Activated T-helper 2 cell treated with anti-CD3 and anti-CD28 coated beads, Interferon-gamma antibody, Interleukin-2, Interleukin-4, amounts not matched to agents 10 μg/mL and 5 μg/mL and 100 μg/mL, durations not matched to agents 14 hours and 24 hours and 36 hours (primary cell): ENCODE measurements around the gene BCAS1. TPM values are rescaled to one million over a fixed set of nuclear protein-coding genes. Genes with fewer than 3 reads are reported as not detected.

ENCODE experiments used
- DNase-seq: peaks from one replicate; pipeline ENCODE4 v3.0.0; 2021; ENCODE audit warnings: low spot score
- H3K27ac Mint-ChIP-seq: one replicate; pipeline ENCODE4 v1.8.0; 2021; ENCODE audit warnings: mixed read lengths
- H3K27me3 Mint-ChIP-seq: one replicate; pipeline ENCODE4 v1.8.0; 2021; ENCODE audit warnings: low read depth, mixed read lengths
- H3K36me3 Mint-ChIP-seq: one replicate; pipeline ENCODE4 v1.8.0; 2021; ENCODE audit warnings: low read depth, mixed read lengths
- H3K4me1 Mint-ChIP-seq: one replicate; pipeline ENCODE4 v1.8.0; 2021; ENCODE audit warnings: low read depth, mixed read lengths
- H3K4me3 Mint-ChIP-seq: one replicate; pipeline ENCODE4 v1.8.0; 2021; ENCODE audit warnings: low read depth, mild to moderate bottlenecking, moderate library complexity, mixed read lengths
- H3K9me3 Mint-ChIP-seq: one replicate; pipeline ENCODE4 v1.8.0; 2021; ENCODE audit warnings: mixed read lengths
- intact Hi-C: fragments of 100-400 bp; cut with micrococcal nuclease; formaldehyde crosslinking; loops from one replicate; pipeline ENCODE4 v1.15.1; 2023
- total RNA-seq: library from RNA; stranded (reverse); gene quantifications from 2 replicates; pipeline ENCODE4 v1.2.3, GENCODE V29; 2022

The BCAS1 gene
- total RNA-seq, 1 donor from 2014 or later = not detected

DNA sequence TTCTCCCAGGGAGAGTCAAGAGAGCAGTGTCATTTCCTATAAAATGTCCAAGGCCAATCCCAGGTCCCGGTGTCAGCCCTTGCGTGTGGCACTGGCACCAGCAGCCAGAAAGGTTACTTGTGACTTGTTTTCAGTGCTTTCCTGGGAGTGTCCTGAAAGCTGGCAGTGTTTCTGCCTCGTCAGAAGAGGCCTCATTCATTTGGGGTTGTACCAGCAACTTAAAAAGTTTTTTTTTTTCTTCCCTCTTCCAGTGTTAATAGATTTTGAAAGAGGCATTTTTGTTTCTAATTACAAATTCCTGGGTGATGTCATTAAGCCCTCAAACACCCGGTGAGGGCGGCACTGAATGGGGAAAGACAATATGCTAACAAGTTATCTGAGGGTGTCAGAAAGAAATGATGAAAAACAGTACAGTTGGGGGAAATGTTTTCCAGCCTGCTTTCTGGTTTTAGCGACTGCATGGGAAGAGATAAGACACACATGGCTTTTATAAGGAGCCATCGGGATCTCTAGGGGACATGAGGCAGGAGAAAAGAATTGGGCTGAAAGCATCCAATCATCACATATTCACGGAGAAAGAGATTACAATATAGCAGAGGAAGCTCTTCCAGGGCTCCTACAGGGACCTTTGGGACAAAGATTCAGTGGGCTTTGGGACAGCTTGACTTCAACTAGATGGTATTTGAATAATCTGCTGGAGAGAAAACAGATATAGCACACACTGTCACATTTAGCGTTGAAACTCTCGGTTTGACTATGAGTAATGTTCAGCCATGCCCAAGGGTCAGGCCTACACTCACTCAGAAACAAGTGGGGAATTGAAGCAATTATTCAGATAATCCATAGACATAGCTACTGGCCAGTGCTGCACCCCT lies 153.0 kb downstream of the BCAS1 start:
- H3K9me3 Mint-ChIP-seq = no peaks in the 10 kb centered on the region
- H3K4me3 Mint-ChIP-seq = no peak overlapping the region
- no peak for DNase-seq
- intact Hi-C loops = loop anchor here (2.0 kb wide), 1 partner anchor 17 kb away; no protein-coding TSS in a partner anchor
- peaks cover 46% of the 10 kb centered on the region for H3K4me1 Mint-ChIP-seq
- H3K27me3 Mint-ChIP-seq = peaks cover 3% of the 10 kb centered on the region
- no peaks in the 10 kb centered on the region for H3K36me3 Mint-ChIP-seq
- peak overlapping the region; percentile 53 for H3K27ac Mint-ChIP-seq

DNA sequence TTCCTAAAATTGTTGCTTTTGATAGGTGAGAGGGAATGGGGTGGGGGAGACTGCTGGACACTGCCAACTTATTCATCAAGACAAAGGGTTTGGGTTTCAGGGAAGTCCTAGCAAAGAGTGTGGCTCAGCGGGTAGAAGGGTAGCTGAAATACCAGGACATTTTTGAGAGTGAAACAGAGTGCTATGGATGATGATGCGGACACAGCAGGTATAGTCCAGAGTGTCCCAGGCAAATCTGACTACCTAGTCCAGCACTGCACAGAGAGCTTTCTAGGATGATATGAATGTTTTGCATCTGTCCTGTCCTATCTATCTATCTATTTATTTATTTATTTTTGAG lies 154.3 kb downstream of the BCAS1 start:
- Mint-ChIP-seq H3K27me3 (peaks cover 3% of the 10 kb centered on the region), H3K27ac (peak overlapping the region; percentile 92), H3K4me3 (peak overlapping the region; percentile 89), H3K36me3 (no peaks in the 10 kb centered on the region), H3K4me1 (peaks cover 52% of the 10 kb centered on the region), H3K9me3 (no peaks in the 10 kb centered on the region)
- no peak for DNase-seq
- intact Hi-C loops = loop anchor here (1.0 to 2.0 kb wide), 2 partner anchors 19 to 47 kb away; no protein-coding TSS in a partner anchor

DNA sequence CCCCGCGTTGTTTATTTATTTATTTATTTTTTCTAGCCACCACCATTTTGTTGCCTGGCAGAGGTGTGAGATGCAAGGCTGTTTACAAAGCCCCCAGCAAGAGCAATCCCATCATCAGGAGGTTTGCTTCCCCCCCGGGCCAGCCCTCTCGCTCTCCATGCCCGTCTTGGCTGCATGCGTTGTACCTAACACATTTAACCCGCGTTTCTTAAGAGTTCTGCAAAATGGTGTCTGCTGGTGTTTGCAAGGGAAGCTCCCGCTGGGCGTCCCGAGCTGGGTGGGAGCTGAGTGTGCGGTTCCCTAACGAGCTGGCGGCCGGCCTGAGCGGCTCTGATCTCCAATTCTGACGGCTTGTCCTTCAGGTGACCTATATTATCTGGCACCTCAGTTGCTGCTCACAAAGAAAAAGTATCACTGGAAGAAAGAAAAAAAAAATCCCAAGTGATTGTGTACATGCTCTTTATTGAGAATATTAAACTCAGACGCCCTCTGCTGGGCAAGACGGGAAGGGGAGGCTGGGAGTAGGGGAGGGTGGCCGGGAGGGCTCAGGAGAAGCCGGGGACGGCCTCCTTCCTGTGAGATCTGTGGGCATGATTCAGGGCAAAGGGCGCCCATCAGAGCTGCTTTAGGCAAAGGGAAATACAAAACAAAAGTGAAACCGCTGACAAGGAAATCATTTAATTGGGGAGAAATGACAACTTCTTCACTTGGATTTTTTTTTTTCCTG lies 154.8 kb downstream of the BCAS1 start:
- peak; percentile 89 for DNase-seq
- H3K36me3 Mint-ChIP-seq = no peaks in the 10 kb centered on the region
- peaks cover 51% of the 10 kb centered on the region for H3K4me1 Mint-ChIP-seq
- no peaks in the 10 kb centered on the region for H3K9me3 Mint-ChIP-seq
- H3K27ac Mint-ChIP-seq = peak overlapping the region; percentile 92
- no peaks in the 10 kb centered on the region for H3K27me3 Mint-ChIP-seq
- peak overlapping the region; percentile 89 for H3K4me3 Mint-ChIP-seq
- intact Hi-C loops = loop anchor here (1.0 to 2.0 kb wide), 7 partner anchors 16 to 337 kb away; no protein-coding TSS in a partner anchor

DNA sequence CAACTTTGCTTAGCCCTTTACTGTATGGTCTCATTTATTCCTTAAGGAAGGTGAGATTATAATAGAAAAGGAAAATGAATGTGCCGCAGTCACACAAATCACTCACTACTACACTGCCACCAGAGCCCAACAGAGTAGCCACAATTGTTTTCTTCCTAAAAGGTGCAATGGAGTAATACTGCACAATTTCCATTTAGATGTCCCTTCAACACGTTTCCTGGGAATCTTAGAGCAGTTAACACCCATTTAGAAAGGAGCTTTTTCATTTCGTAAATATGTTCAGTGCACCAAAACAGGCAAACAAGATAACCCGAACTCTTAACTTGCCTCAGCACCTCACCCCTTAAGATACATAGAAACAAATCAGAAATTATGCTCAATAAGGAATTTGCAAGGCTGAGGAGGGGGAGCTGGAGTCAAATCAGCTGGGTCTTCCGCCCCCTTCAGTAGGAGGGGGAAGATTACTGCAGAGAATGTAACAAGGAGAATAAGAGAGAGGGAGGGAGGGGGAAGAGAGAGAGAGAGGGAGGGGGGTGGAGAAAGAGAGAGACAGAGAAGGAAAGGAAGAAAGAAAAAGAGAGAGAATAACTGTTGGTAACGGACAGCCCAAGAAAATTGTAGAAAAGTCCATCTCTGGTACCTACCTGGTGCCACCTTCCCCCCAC lies 155.5 kb downstream of the BCAS1 start:
- Mint-ChIP-seq H3K36me3 (no peaks in the 10 kb centered on the region), H3K4me1 (peaks cover 51% of the 10 kb centered on the region)
- intact Hi-C loops = loop anchor here (1.0 to 2.0 kb wide), 5 partner anchors 16 to 337 kb away; no protein-coding TSS in a partner anchor

DNA sequence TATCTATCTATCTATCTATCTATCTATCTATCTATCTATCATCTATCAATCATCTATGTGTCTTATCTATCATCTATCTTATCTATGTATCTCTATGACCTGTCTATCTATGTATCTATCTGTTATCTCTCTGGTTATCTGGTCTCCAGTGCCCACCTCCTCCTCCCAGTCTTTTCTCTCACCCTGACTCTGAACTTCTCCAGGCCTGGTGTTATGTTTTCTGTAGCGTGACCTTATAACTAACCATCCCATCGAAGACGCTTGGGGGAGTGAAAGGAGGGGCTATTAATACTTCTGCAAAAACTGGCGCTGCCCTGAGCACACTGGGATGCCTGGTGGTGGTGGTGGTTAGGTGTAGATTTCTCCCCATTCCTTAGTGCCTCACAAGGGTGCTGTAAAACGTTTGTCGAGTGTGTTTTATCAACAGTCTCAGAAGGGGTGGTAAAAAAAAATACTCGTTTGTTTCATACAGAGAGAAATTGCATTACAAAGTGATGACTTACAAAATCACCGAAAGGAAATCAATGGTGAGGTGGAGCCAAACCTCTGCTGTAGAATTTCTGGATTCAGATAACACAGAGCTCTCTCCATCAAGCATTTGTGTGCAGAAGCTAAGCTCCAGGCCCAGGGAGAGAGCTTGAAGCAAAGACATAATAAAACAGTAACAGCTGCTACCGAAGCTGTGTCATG lies 156.2 kb downstream of the BCAS1 start:
- Mint-ChIP-seq H3K27ac (peak overlapping the region; percentile 24), H3K4me1 (peaks cover 51% of the 10 kb centered on the region), H3K4me3 (peak overlapping the region; percentile 89), H3K36me3 (no peaks in the 10 kb centered on the region), H3K9me3 (no peaks in the 10 kb centered on the region), H3K27me3 (no peaks in the 10 kb centered on the region)
- no peak for DNase-seq
- intact Hi-C loops = loop anchor here (2.0 kb wide), 2 partner anchors 71 to 159 kb away; no protein-coding TSS in a partner anchor

More for the DNA sequence above, 155.5 kb downstream of the BCAS1 start:
- no peaks in the 10 kb centered on the region for H3K9me3 Mint-ChIP-seq
- DNase-seq = no peak
- H3K4me3 Mint-ChIP-seq = peak overlapping the region; percentile 89
- no peaks in the 10 kb centered on the region for H3K27me3 Mint-ChIP-seq
- peak overlapping the region; percentile 92 for H3K27ac Mint-ChIP-seq

DNA sequence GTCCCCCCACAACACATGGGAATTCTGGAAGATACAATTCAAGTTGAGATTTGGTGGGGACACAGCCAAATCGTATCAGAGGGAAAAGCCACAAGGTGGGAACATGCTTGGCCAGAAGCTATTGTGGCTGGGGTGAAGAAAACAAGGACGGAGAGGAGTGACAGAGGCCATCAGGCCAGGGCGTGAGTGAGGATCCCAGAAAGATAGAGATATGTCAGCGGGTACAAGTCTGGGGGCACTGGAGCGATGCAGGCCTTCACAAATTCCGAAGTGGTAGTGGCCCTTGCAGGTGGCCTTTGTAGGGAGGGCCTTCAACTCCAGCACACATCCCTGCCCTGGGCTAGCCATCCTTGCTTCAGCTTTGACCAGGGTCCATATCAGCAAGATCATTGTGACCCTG lies 159.1 kb downstream of the BCAS1 start:
- no peak for DNase-seq
- H3K27ac Mint-ChIP-seq = no peak overlapping the region
- H3K36me3 Mint-ChIP-seq = no peaks in the 10 kb centered on the region
- no peak overlapping the region for H3K4me3 Mint-ChIP-seq
- peaks cover 44% of the 10 kb centered on the region for H3K4me1 Mint-ChIP-seq
- H3K27me3 Mint-ChIP-seq = no peaks in the 10 kb centered on the region
- intact Hi-C loops = no loop called here
- no peaks in the 10 kb centered on the region for H3K9me3 Mint-ChIP-seq

DNA sequence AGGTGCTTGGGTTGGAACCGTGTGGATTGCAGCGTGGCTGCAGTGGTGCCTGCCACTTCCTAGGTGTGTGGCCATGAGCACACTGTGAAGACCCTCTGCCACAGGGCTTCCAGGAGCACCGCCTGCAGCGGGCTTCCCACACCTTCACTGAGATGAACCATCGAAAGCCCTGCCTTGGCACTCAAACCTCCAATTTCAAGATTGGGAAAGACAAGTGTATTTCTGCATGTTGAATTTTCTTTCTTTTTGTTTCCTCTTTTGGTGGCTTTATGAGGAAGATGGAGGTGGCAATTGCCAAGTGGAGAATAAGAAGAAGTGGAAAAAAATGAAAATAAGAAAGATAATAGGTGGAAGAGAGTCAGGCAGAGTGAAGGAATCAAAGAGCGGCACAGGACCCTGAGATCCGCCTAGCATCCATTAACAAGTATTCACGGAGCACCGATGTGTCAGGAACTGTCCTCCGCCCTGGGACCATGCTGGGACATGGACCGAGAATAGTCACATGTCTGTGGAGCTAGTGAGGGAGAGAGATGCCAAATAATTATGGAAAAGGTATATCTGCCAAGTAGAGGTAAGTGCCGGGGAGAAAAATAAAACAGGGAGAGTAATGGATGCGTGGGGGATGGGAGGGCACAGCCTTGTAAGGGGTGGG lies 159.9 kb downstream of the BCAS1 start:
- Mint-ChIP-seq H3K36me3 (no peaks in the 10 kb centered on the region), H3K27me3 (no peaks in the 10 kb centered on the region), H3K27ac (no peak overlapping the region), H3K4me1 (peaks cover 39% of the 10 kb centered on the region), H3K4me3 (no peak overlapping the region), H3K9me3 (no peaks in the 10 kb centered on the region)
- intact Hi-C loops = no loop called here
- DNase-seq = no peak

DNA sequence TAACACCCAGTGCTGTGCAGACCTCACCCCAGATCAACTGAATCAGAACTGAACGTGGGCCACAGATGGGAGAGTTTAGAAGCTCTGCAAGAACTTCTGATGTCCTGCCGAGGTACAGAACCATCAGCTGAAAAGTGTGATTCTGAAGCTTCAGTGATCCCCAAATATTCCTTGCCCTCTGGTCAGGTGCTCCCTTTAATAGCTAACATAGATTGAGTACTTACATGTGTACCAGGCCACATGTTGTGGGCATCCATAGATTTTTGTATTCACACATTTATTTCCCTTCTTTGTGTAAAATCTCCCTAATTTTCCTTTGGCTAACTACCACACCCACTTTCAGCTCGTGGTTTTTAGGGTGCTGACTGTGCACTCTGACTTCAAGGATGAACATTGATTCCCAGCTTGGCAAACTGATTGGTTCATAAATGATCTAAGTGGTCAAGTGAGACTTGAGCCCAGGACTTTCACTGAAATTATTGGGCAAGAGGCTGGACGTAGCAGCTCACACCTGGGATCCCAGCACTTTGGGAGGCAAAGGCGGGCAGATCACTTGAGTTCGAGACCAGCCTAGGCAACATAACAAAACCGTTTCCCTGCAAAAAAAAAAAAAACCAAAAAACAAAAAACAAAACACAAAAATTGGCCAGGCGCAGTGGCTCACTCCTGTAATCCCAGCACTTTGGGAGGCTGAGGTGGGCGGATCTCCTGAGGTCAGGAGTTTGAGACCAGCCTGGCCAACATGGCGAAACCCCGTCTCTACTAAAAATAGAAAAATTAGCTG lies 162.2 kb downstream of the BCAS1 start:
- no peak for DNase-seq
- Mint-ChIP-seq H3K27ac (no peak overlapping the region), H3K9me3 (no peaks in the 10 kb centered on the region), H3K4me3 (no peak overlapping the region), H3K36me3 (no peaks in the 10 kb centered on the region), H3K27me3 (no peaks in the 10 kb centered on the region), H3K4me1 (peaks cover 25% of the 10 kb centered on the region)
- intact Hi-C loops = no loop called here

DNA sequence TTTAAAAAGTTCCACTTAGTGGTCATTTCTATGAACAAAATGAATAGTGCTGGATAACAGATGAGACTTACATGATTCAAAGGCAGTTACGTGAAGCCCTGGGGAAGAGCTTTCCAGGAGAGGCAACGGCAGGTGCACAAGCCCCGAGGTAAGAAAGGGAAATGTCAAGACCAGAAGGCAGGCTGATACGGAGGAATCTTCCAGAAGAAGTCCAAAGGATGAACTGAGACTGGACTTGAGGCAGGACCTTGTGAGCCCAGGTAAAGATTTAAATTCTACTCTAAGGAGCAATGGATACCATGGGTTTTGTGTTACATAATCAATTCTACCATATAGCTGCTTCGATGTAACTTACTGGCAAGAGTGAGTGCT lies 164.6 kb downstream of the BCAS1 start:
- Mint-ChIP-seq H3K27me3 (no peaks in the 10 kb centered on the region), H3K4me3 (no peak overlapping the region), H3K36me3 (no peaks in the 10 kb centered on the region), H3K27ac (no peak overlapping the region), H3K9me3 (no peaks in the 10 kb centered on the region), H3K4me1 (peaks cover 27% of the 10 kb centered on the region)
- intact Hi-C loops = no loop called here
- no peak for DNase-seq

DNA sequence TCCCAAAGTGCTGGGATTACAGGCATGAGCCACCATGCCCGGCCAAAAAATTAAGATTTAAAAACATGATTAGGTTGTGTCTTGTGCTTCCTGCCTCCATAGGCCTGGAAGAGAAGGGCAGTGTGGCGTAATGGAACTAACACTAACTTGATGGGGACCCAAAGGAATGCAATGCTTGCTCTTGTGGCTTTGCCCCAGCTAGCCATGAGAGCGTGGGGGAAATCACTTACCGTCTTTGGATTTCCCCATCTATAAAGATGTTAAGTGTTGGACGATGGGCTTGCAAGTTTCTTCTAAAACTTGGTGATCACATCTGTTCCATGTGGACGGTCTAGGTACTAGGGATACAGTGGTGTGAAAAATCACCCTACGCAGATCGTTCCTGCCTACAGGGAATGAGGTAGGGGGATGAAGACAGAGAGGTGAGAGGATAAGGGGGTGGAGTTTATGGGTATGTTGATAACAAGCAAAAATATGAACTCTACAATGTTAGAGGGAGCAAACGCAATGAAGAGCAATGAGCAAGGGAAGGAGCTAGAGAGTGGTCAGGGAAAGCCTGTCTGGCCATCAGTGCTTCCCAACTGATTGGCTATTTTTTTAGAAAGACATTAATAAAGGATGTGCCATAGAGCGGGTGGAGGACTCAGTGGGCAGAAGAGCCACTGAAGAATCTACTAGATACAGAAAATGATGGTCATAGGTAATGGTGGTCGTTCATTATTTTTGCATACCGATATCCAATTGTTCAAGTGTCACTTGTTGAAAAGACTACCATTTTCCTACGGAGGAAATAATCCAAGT lies 165.2 kb downstream of the BCAS1 start:
- Mint-ChIP-seq H3K4me3 (no peak overlapping the region), H3K27me3 (no peaks in the 10 kb centered on the region), H3K27ac (no peak overlapping the region), H3K9me3 (no peaks in the 10 kb centered on the region), H3K4me1 (peaks cover 33% of the 10 kb centered on the region), H3K36me3 (no peaks in the 10 kb centered on the region)
- no peak for DNase-seq
- intact Hi-C loops = no loop called here

DNA sequence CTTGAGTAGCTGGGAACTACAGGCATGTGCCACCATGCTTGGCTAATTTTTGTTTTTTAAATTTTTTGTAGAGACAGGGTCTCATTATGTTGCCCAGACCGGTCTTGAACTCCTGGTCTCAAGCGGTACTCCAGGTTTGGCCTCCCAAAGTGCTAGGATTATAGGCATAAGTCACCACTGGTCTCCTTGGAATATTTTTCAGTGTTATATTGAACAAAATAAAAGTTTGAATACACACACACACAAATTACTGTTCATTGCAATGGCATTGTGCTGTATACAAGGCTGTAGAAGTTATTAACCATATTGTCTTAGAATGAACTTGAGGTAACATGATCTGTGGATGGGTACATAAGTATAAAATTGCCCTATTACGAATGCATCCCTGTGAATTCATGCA lies 166.1 kb downstream of the BCAS1 start:
- H3K27ac Mint-ChIP-seq = no peak overlapping the region
- H3K9me3 Mint-ChIP-seq = no peaks in the 10 kb centered on the region
- no peaks in the 10 kb centered on the region for H3K36me3 Mint-ChIP-seq
- no peak for DNase-seq
- peaks cover 43% of the 10 kb centered on the region for H3K4me1 Mint-ChIP-seq
- H3K4me3 Mint-ChIP-seq = no peak overlapping the region
- intact Hi-C loops = no loop called here
- H3K27me3 Mint-ChIP-seq = no peaks in the 10 kb centered on the region
